ENCODE measurements around the gene OCLN.

OCLN gene

GRCh38 chr5:69493396-69494133, 975 bp downstream of the OCLN start:
- Histone ChIP-seq H3K4me3 (ENCODE audit: low read length) (peak overlapping the region; percentile 79), H3K9ac (ENCODE audit: low read depth, low read length) (peak overlapping the region; percentile 87), H3K27me3 (ENCODE audit: insufficient read depth, low read length) (peaks cover 21% of the 10 kb centered on the region; the same call in 1 of the 2 replicates), H3K9me3 (ENCODE audit: insufficient read depth, low read depth, low read length) (no peaks in the 10 kb centered on the region), H3K36me3 (ENCODE audit: insufficient read depth, low read depth, low read length) (no peaks in the 10 kb centered on the region), H3K4me1 (ENCODE audit: insufficient read depth, low read length) (peaks cover 8% of the 10 kb centered on the region; the same call in 1 of the 2 replicates), H3K27ac (ENCODE audit: low read length) (peak overlapping the region; percentile 48)

- no peak overlapping the region for H3K27ac ChIP-seq (ENCODE audit: low read length)
- H3K4me3 ChIP-seq (ENCODE audit: low read length): peak overlapping the region; percentile 79
These were observed 1.9 kb downstream of the OCLN start for GRCh38 chr5:69494452-69494851.

GRCh38 chr5:69497006-69497520, 4.5 kb downstream of the OCLN start:
- Histone ChIP-seq H3K9me3 (ENCODE audit: insufficient read depth, low read depth, low read length) (no peaks in the 10 kb centered on the region), H3K27ac (ENCODE audit: low read length) (no peak overlapping the region), H3K27me3 (ENCODE audit: insufficient read depth, low read length) (peaks cover 4% of the 10 kb centered on the region; the same call in 1 of the 2 replicates), H3K9ac (ENCODE audit: low read depth, low read length) (no peak overlapping the region), H3K4me3 (ENCODE audit: low read length) (no peak overlapping the region), H3K36me3 (ENCODE audit: insufficient read depth, low read depth, low read length) (no peaks in the 10 kb centered on the region), H3K4me1 (ENCODE audit: insufficient read depth, low read length) (peaks cover 12% of the 10 kb centered on the region)

More at GRCh38 chr5:69494452-69494851, 1.9 kb downstream of the OCLN start:
- Histone ChIP-seq H3K9ac (ENCODE audit: low read depth, low read length) (peak overlapping the region; percentile 87; the same call in 1 of the 2 replicates), H3K27me3 (ENCODE audit: insufficient read depth, low read length) (peaks cover 21% of the 10 kb centered on the region; the same call in 1 of the 2 replicates), H3K4me1 (ENCODE audit: insufficient read depth, low read length) (peaks cover 8% of the 10 kb centered on the region; the same call in 1 of the 2 replicates), H3K9me3 (ENCODE audit: insufficient read depth, low read depth, low read length) (no peaks in the 10 kb centered on the region), H3K36me3 (ENCODE audit: insufficient read depth, low read depth, low read length) (no peaks in the 10 kb centered on the region)

GRCh38 chr5:69498384-69498783, 5.8 kb downstream of the OCLN start:
- Histone ChIP-seq H3K9ac (ENCODE audit: low read depth, low read length) (no peak overlapping the region), H3K9me3 (ENCODE audit: insufficient read depth, low read depth, low read length) (no peaks in the 10 kb centered on the region), H3K27ac (ENCODE audit: low read length) (no peak overlapping the region), H3K27me3 (ENCODE audit: insufficient read depth, low read length) (no peaks in the 10 kb centered on the region; the same call in 1 of the 2 replicates), H3K4me3 (ENCODE audit: low read length) (no peak overlapping the region), H3K4me1 (ENCODE audit: insufficient read depth, low read length) (peaks cover 25% of the 10 kb centered on the region), H3K36me3 (ENCODE audit: insufficient read depth, low read depth, low read length) (no peaks in the 10 kb centered on the region)

GRCh38 chr5:69502367-69502766, 9.8 kb downstream of the OCLN start:
- H3K4me3 ChIP-seq (ENCODE audit: low read length): peak overlapping the region; percentile 38; the same call in 1 of the 2 replicates
- 0 out of 2 replicates have a peak overlapping the region, but pooled peaks have one; percentile 0 for H3K9ac ChIP-seq (ENCODE audit: low read depth, low read length)
- H3K36me3 ChIP-seq (ENCODE audit: insufficient read depth, low read depth, low read length): peaks cover 24% of the 10 kb centered on the region
- H3K4me1 ChIP-seq (ENCODE audit: insufficient read depth, low read length): peaks cover 20% of the 10 kb centered on the region
- H3K27me3 ChIP-seq (ENCODE audit: insufficient read depth, low read length): no peaks in the 10 kb centered on the region
- no peaks in the 10 kb centered on the region for H3K9me3 ChIP-seq (ENCODE audit: insufficient read depth, low read depth, low read length)
- peak overlapping the region; percentile 48 for H3K27ac ChIP-seq (ENCODE audit: low read length)

- Histone ChIP-seq H3K27me3 (ENCODE audit: insufficient read depth, low read length) (no peaks in the 10 kb centered on the region), H3K27ac (ENCODE audit: low read length) (peak overlapping the region; percentile 48), H3K9me3 (ENCODE audit: insufficient read depth, low read depth, low read length) (no peaks in the 10 kb centered on the region), H3K4me3 (ENCODE audit: low read length) (peak overlapping the region; percentile 38; the same call in 1 of the 2 replicates), H3K36me3 (ENCODE audit: insufficient read depth, low read depth, low read length) (peaks cover 25% of the 10 kb centered on the region), H3K9ac (ENCODE audit: low read depth, low read length) (0 out of 2 replicates have a peak overlapping the region, but pooled peaks have one; percentile 0), H3K4me1 (ENCODE audit: insufficient read depth, low read length) (peaks cover 20% of the 10 kb centered on the region)
These were observed 10.3 kb downstream of the OCLN start for GRCh38 chr5:69502767-69503488.

GRCh38 chr5:69504036-69504435, 11.4 kb downstream of the OCLN start:
- Histone ChIP-seq H3K4me1 (ENCODE audit: insufficient read depth, low read length) (peaks cover 20% of the 10 kb centered on the region), H3K27ac (ENCODE audit: low read length) (no peak overlapping the region), H3K9me3 (ENCODE audit: insufficient read depth, low read depth, low read length) (no peaks in the 10 kb centered on the region), H3K9ac (ENCODE audit: low read depth, low read length) (no peak overlapping the region), H3K27me3 (ENCODE audit: insufficient read depth, low read length) (no peaks in the 10 kb centered on the region), H3K4me3 (ENCODE audit: low read length) (no peak overlapping the region), H3K36me3 (ENCODE audit: insufficient read depth, low read depth, low read length) (peaks cover 35% of the 10 kb centered on the region)

GRCh38 chr5:69505306-69505705, 12.7 kb downstream of the OCLN start:
- peaks cover 16% of the 10 kb centered on the region for H3K4me1 ChIP-seq (ENCODE audit: insufficient read depth, low read length)
- H3K27ac ChIP-seq (ENCODE audit: low read length): no peak overlapping the region
- H3K9ac ChIP-seq (ENCODE audit: low read depth, low read length): no peak overlapping the region
- H3K4me3 ChIP-seq (ENCODE audit: low read length): no peak overlapping the region
- H3K9me3 ChIP-seq (ENCODE audit: insufficient read depth, low read depth, low read length): no peaks in the 10 kb centered on the region
- no peaks in the 10 kb centered on the region for H3K27me3 ChIP-seq (ENCODE audit: insufficient read depth, low read length)
- peaks cover 48% of the 10 kb centered on the region for H3K36me3 ChIP-seq (ENCODE audit: insufficient read depth, low read depth, low read length)

GRCh38 chr5:69509212-69509611, 16.6 kb downstream of the OCLN start:
- Histone ChIP-seq H3K9ac (ENCODE audit: low read depth, low read length) (no peak overlapping the region), H3K4me3 (ENCODE audit: low read length) (no peak overlapping the region), H3K4me1 (ENCODE audit: insufficient read depth, low read length) (no peaks in the 10 kb centered on the region), H3K27me3 (ENCODE audit: insufficient read depth, low read length) (no peaks in the 10 kb centered on the region), H3K27ac (ENCODE audit: low read length) (no peak overlapping the region), H3K9me3 (ENCODE audit: insufficient read depth, low read depth, low read length) (peaks cover 3% of the 10 kb centered on the region; the same call in 1 of the 2 replicates), H3K36me3 (ENCODE audit: insufficient read depth, low read depth, low read length) (peaks cover 65% of the 10 kb centered on the region)

- H3K4me1 ChIP-seq (ENCODE audit: insufficient read depth, low read length): no peaks in the 10 kb centered on the region
- H3K4me3 ChIP-seq (ENCODE audit: low read length): no peak overlapping the region
These were observed 18.1 kb downstream of the OCLN start for GRCh38 chr5:69510694-69511093.

GRCh38 chr5:69512740-69513260, 20.2 kb downstream of the OCLN start:
- Histone ChIP-seq H3K36me3 (ENCODE audit: insufficient read depth, low read depth, low read length) (peaks cover 53% of the 10 kb centered on the region), H3K9me3 (ENCODE audit: insufficient read depth, low read depth, low read length) (peaks cover 3% of the 10 kb centered on the region; the same call in 1 of the 2 replicates), H3K4me1 (ENCODE audit: insufficient read depth, low read length) (no peaks in the 10 kb centered on the region), H3K4me3 (ENCODE audit: low read length) (no peak overlapping the region), H3K27ac (ENCODE audit: low read length) (no peak overlapping the region), H3K9ac (ENCODE audit: low read depth, low read length) (no peak overlapping the region), H3K27me3 (ENCODE audit: insufficient read depth, low read length) (no peaks in the 10 kb centered on the region)

More at GRCh38 chr5:69510694-69511093, 18.1 kb downstream of the OCLN start:
- no peak overlapping the region for H3K27ac ChIP-seq (ENCODE audit: low read length)
- H3K9me3 ChIP-seq (ENCODE audit: insufficient read depth, low read depth, low read length): peaks cover 3% of the 10 kb centered on the region; the same call in 1 of the 2 replicates
- H3K27me3 ChIP-seq (ENCODE audit: insufficient read depth, low read length): no peaks in the 10 kb centered on the region
- peaks cover 60% of the 10 kb centered on the region for H3K36me3 ChIP-seq (ENCODE audit: insufficient read depth, low read depth, low read length)
- H3K9ac ChIP-seq (ENCODE audit: low read depth, low read length): no peak overlapping the region

Measured in iPS-20b (cell line).